Muscle of leg (tissue), 11 donors: ENCODE measurements around the gene PLXDC2. TPM values are rescaled to one million over a fixed set of nuclear protein-coding genes. Genes with fewer than 3 reads are reported as not detected.

Experiments used
- DNase-seq: peaks from one replicate; pipeline ENCODE4 v3.0.0; 2013
- H3K27ac ChIP-seq: one replicate; pipeline ENCODE4 v1.5.1; 2013; ENCODE audit warnings: mild to moderate bottlenecking, low read length, control low read depth
- H3K27me3 ChIP-seq: one replicate; pipeline ENCODE4 v1.6.1; 2013; ENCODE audit warnings: low read length; ENCODE audit not compliant: control insufficient read depth, insufficient read depth
- H3K36me3 ChIP-seq: one replicate; pipeline ENCODE4 v1.6.1; 2013; ENCODE audit warnings: low read length; ENCODE audit not compliant: control insufficient read depth, insufficient read depth
- H3K4me1 ChIP-seq: one replicate; pipeline ENCODE4 v1.6.1; 2013; ENCODE audit warnings: low read length; ENCODE audit not compliant: control insufficient read depth, insufficient read depth
- H3K4me3 ChIP-seq: one replicate; pipeline ENCODE4 v1.5.1; 2013; ENCODE audit warnings: low read length, control low read depth
- H3K9me3 ChIP-seq: replicated peaks from 2 replicates; pipeline ENCODE4 v1.6.1; 2013; ENCODE audit warnings: low read depth, low read length; ENCODE audit not compliant: control insufficient read depth
- WGBS: methylation state at CpG from one replicate; pipeline ENCODE4 v1.1.5; 2013; ENCODE audit warnings: missing lambda C conversion rate; ENCODE audit not compliant: insufficient coverage; 5-methylcytosine and 5-hydroxymethylcytosine counted together
- polyA plus RNA-seq, 8 donors: library from polyadenylated mRNA; unstranded; fragments of 120-200 nt; gene quantifications; one replicate each; pipeline versions ENCODE4 v1.2.1 to v1.2.3, GENCODE V29; 2013; ENCODE audit warnings: inconsistent platforms in 1 of 8, low replicate concordance in 1 of 8; ENCODE audit not compliant: insufficient read length in 8 of 8, insufficient read depth in 1 of 8
- total RNA-seq: library from RNA; stranded (reverse); fragments of 120-200 nt; gene quantifications from one replicate; pipeline ENCODE4 v1.2.4, GENCODE V29; 2013

Gene PLXDC2
- total and polyA plus RNA-seq, 9 donors: 20.9 to 49.9 (median 33.9) TPM

GRCh38 chr10:20115894-20116293 is 299.7 kb downstream of the PLXDC2 start:
- Histone ChIP-seq H3K9me3 (no peaks in the 10 kb centered on the region), H3K4me3 (no peak overlapping the region), H3K4me1 (no peaks in the 10 kb centered on the region), H3K27me3 (no peaks in the 10 kb centered on the region), H3K36me3 (no peaks in the 10 kb centered on the region), H3K27ac (no peak overlapping the region)
- WGBS: 88% methylated on average over 3 of the region's 5 CpGs
- no peak for DNase-seq

GRCh38 chr10:20117471-20117870 is 301.2 kb downstream of the PLXDC2 start:
- Histone ChIP-seq H3K4me3 (no peak overlapping the region), H3K27ac (no peak overlapping the region), H3K27me3 (no peaks in the 10 kb centered on the region), H3K9me3 (no peaks in the 10 kb centered on the region), H3K4me1 (no peaks in the 10 kb centered on the region), H3K36me3 (no peaks in the 10 kb centered on the region)
- no peak for DNase-seq
- WGBS: 100% methylated on average over 1 of the region's 2 CpGs

- Histone ChIP-seq H3K9me3 (no peaks in the 10 kb centered on the region), H3K4me1 (no peaks in the 10 kb centered on the region), H3K36me3 (no peaks in the 10 kb centered on the region), H3K4me3 (no peak overlapping the region), H3K27ac (no peak overlapping the region), H3K27me3 (no peaks in the 10 kb centered on the region)
- WGBS: no CpG with 5 or more reads among the region's 2 CpGs
- no peak for DNase-seq
These were observed 301.9 kb downstream of the PLXDC2 start for GRCh38 chr10:20118119-20118518.

- no CpG with 5 or more reads among the region's 2 CpGs for WGBS
- Histone ChIP-seq H3K9me3 (peaks cover 4% of the 10 kb centered on the region), H3K36me3 (no peaks in the 10 kb centered on the region), H3K27ac (no peak overlapping the region), H3K4me3 (no peak overlapping the region), H3K4me1 (no peaks in the 10 kb centered on the region), H3K27me3 (no peaks in the 10 kb centered on the region)
- DNase-seq: peak; percentile 16
These were observed 312.6 kb downstream of the PLXDC2 start for GRCh38 chr10:20128811-20129210.

GRCh38 chr10:20132816-20133215 is 316.6 kb downstream of the PLXDC2 start:
- Histone ChIP-seq H3K27ac (no peak overlapping the region), H3K4me1 (no peaks in the 10 kb centered on the region), H3K27me3 (no peaks in the 10 kb centered on the region), H3K36me3 (no peaks in the 10 kb centered on the region), H3K4me3 (no peak overlapping the region), H3K9me3 (peaks cover 15% of the 10 kb centered on the region)
- no CpG with 5 or more reads among the region's 2 CpGs for WGBS
- no peak for DNase-seq

GRCh38 chr10:20133669-20134189 is 317.5 kb downstream of the PLXDC2 start:
- no peaks in the 10 kb centered on the region for H3K36me3 ChIP-seq
- WGBS: no CpG with 5 or more reads among the region's 2 CpGs
- H3K9me3 ChIP-seq: peaks cover 15% of the 10 kb centered on the region
- H3K27me3 ChIP-seq: no peaks in the 10 kb centered on the region
- no peak overlapping the region for H3K27ac ChIP-seq
- no peak overlapping the region for H3K4me3 ChIP-seq
- no peaks in the 10 kb centered on the region for H3K4me1 ChIP-seq
- DNase-seq: no peak

GRCh38 chr10:20142311-20142710 is 326.1 kb downstream of the PLXDC2 start:
- no peak for DNase-seq
- no peaks in the 10 kb centered on the region for H3K27me3 ChIP-seq
- no peaks in the 10 kb centered on the region for H3K4me1 ChIP-seq
- no peaks in the 10 kb centered on the region for H3K36me3 ChIP-seq
- no peaks in the 10 kb centered on the region for H3K9me3 ChIP-seq
- no peak overlapping the region for H3K4me3 ChIP-seq
- H3K27ac ChIP-seq: no peak overlapping the region

GRCh38 chr10:20144268-20144667 is 328.0 kb downstream of the PLXDC2 start:
- no peaks in the 10 kb centered on the region for H3K4me1 ChIP-seq
- WGBS: no CpG with 5 or more reads among the region's 1 CpG
- no peaks in the 10 kb centered on the region for H3K36me3 ChIP-seq
- no peak overlapping the region for H3K4me3 ChIP-seq
- H3K27ac ChIP-seq: no peak overlapping the region
- H3K27me3 ChIP-seq: no peaks in the 10 kb centered on the region
- no peaks in the 10 kb centered on the region for H3K9me3 ChIP-seq
- no peak for DNase-seq

GRCh38 chr10:20146004-20146403 is 329.8 kb downstream of the PLXDC2 start:
- Histone ChIP-seq H3K27me3 (no peaks in the 10 kb centered on the region), H3K4me1 (no peaks in the 10 kb centered on the region), H3K4me3 (no peak overlapping the region), H3K36me3 (no peaks in the 10 kb centered on the region), H3K9me3 (no peaks in the 10 kb centered on the region), H3K27ac (no peak overlapping the region)
- WGBS: 80% methylated on average over 1 of the region's 2 CpGs
- DNase-seq: no peak

GRCh38 chr10:20147684-20148083 is 331.5 kb downstream of the PLXDC2 start:
- Histone ChIP-seq H3K4me3 (no peak overlapping the region), H3K9me3 (no peaks in the 10 kb centered on the region), H3K27me3 (no peaks in the 10 kb centered on the region), H3K4me1 (no peaks in the 10 kb centered on the region), H3K27ac (no peak overlapping the region), H3K36me3 (no peaks in the 10 kb centered on the region)
- WGBS: no CpG with 5 or more reads among the region's 2 CpGs
- peak; percentile 24 for DNase-seq

- no peaks in the 10 kb centered on the region for H3K9me3 ChIP-seq
- H3K4me1 ChIP-seq: no peaks in the 10 kb centered on the region
- H3K36me3 ChIP-seq: no peaks in the 10 kb centered on the region
- no peak overlapping the region for H3K4me3 ChIP-seq
- no peak overlapping the region for H3K27ac ChIP-seq
- H3K27me3 ChIP-seq: no peaks in the 10 kb centered on the region
- 94% methylated on average over 2 of the region's 2 CpGs for WGBS
- no peak for DNase-seq
These were observed 340.3 kb downstream of the PLXDC2 start for GRCh38 chr10:20156511-20156910.
